Muscle layer of colon (tissue), 2 donors: ENCODE measurements around the gene MICU1.
"Not testable (repeated sequence)": the region's sequence is repeated elsewhere in the genome, so short reads cannot be mapped to it uniquely, and the experiment has no call there.

Experiments
- H3K27ac ChIP-seq: one replicate; pipeline ENCODE4 v1.7.0; 2013; ENCODE audit warnings: low read depth, mild to moderate bottlenecking, low read length, moderate library complexity
- H3K27me3 ChIP-seq, 2 donors: one replicate each; pipeline ENCODE4 v1.7.0; 2013; ENCODE audit warnings: low read length in 2 of 2, mild to moderate bottlenecking in 2 of 2; ENCODE audit not compliant: insufficient read depth in 2 of 2, control insufficient read depth in 1 of 2
- H3K36me3 ChIP-seq: one replicate; pipeline ENCODE4 v1.7.0; 2013; ENCODE audit warnings: mild to moderate bottlenecking, low read length; ENCODE audit not compliant: insufficient read depth
- H3K4me1 ChIP-seq: one replicate; pipeline ENCODE4 v1.7.0; 2013; ENCODE audit warnings: mild to moderate bottlenecking, low read length; ENCODE audit not compliant: insufficient read depth
- H3K4me3 ChIP-seq, 2 donors: one replicate each; pipeline ENCODE4 v1.7.0; 2013; ENCODE audit warnings: low read length in 2 of 2, low read depth in 1 of 2, mild to moderate bottlenecking in 1 of 2, moderate library complexity in 1 of 2
- H3K9ac ChIP-seq: one replicate; pipeline ENCODE4 v1.7.0; 2013; ENCODE audit warnings: low read length
- H3K9me3 ChIP-seq: one replicate; pipeline ENCODE4 v1.7.0; 2013; ENCODE audit warnings: mild to moderate bottlenecking, low read length
- donor health status: abdominal sarcoma.
- donor health status: Adenocarcinoma of cecum.

MICU1 gene

GRCh38 chr10:72409167-72409566 is 216.7 kb downstream of the MICU1 start:
- no peaks in the 10 kb centered on the region for H3K36me3 ChIP-seq
- no peaks in the 10 kb centered on the region for H3K4me1 ChIP-seq
- no peak overlapping the region for H3K27ac ChIP-seq
- H3K9me3 ChIP-seq, result no peaks in the 10 kb centered on the region
- no peaks in the 10 kb centered on the region for H3K27me3 ChIP-seq
- no peak overlapping the region for H3K9ac ChIP-seq
- no peak overlapping the region for H3K4me3 ChIP-seq

DNA sequence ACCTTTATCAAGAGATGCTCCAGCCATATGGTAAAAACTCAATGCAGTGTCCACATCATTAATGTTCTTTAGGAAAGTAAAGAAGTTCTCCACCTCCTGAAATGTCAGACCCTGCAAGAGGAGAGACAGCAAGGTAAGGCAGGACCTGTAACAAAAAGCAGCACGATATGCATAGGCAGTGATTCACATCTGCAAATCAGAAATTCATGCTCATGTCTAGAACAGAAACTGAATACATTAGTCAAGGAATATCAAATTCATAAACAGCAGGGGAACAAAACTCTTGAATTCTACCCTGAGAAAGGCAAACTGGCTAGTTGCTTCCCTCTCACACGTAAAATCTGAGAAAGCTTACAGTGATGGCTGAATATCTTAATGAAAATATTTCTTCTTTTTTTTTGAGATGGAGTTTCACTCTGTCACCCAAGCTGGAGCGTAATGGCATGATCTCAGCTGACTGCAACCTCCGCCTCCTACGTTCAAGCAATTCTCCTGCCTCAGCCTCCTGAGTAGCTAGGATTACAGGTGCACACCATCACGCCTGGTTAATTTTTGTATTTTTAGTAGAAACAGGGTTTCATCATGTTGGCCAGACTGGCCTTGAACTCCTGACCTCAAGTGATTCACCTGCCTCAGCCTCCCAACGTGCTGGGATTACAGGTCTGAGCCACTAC is 217.8 kb downstream of the MICU1 start:
- Histone ChIP-seq H3K9ac (no peak overlapping the region), H3K36me3 (no peaks in the 10 kb centered on the region), H3K27me3 (no peaks in the 10 kb centered on the region), H3K9me3 (no peaks in the 10 kb centered on the region), H3K4me1 (no peaks in the 10 kb centered on the region), H3K27ac (no peak overlapping the region), H3K4me3 (no peak overlapping the region)

- Histone ChIP-seq H3K9me3 (no peaks in the 10 kb centered on the region), H3K4me3 (no peak overlapping the region), H3K9ac (no peak overlapping the region), H3K27ac (no peak overlapping the region), H3K4me1 (no peaks in the 10 kb centered on the region), H3K27me3 (no peaks in the 10 kb centered on the region), H3K36me3 (no peaks in the 10 kb centered on the region)
Measured at GRCh38 chr10:72407471-72407870, 218.4 kb downstream of the MICU1 start.

DNA sequence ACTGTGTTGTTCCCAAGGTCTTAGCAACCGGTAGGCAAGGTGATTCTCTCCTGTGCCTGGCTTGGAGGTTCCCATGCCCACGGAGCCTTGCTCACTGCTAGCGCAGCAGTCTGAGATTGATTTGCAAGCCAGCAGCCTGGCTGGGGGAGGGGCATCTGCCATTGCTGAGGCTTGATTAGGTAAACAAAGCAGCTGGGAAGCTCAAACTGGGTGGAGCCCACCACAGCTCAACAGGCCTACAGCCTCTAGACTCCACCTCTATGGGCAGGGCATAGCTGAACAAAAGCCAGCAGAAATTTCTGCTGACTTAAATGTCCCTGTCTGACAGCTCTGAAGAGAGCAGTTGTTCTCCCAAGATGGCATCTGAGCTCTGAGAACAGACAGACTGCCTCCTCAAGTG is 230.3 kb downstream of the MICU1 start:
- not testable (repeated sequence) for H3K27ac ChIP-seq, H3K4me3 ChIP-seq, H3K36me3 ChIP-seq, H3K4me1 ChIP-seq, H3K9ac ChIP-seq, H3K9me3 ChIP-seq, H3K27me3 ChIP-seq

DNA sequence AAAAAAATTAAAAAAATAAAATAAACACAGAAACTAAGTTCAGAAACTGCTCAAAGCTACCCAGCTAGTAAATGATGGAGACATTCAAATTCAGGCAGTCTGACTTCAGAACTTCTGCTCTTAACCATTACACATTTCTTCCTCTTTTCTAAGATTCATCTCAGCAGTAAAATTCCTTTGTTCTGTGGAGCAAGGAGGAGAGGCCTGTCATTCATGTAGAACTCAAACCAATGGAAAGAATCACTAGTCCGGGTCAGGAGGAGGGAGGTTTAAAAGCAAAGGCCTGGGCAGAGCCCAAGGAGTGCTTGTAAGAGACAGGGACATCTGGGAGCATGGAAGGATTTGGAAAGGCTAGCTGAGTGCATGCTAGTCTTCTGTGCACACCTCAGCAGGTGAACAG is 233.3 kb downstream of the MICU1 start:
- Histone ChIP-seq H3K27me3 (no peaks in the 10 kb centered on the region), H3K4me1 (no peaks in the 10 kb centered on the region), H3K27ac (no peak overlapping the region), H3K4me3 (no peak overlapping the region), H3K9me3 (no peaks in the 10 kb centered on the region), H3K36me3 (no peaks in the 10 kb centered on the region), H3K9ac (no peak overlapping the region)

DNA sequence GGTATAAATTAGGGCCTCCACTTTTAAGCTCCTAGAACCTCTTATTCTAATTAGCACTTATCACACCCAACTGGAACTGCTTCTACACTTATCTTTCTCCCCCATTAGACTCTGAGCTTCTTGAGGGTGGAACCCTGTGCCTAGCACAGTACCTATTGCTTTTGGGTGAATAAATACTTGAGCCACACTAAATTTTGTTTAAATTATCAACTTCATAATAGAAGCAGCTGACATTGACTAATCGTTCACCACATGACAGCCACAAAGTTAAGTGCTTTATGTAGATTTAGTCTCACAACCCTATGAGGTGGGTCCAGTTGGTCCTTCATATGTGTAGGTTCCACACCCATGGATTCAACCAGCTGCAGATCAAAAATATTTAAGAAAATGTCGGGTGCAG is 235.1 kb downstream of the MICU1 start:
- Histone ChIP-seq H3K4me3 (no peak overlapping the region), H3K27ac (no peak overlapping the region), H3K9ac (no peak overlapping the region), H3K4me1 (no peaks in the 10 kb centered on the region), H3K36me3 (no peaks in the 10 kb centered on the region), H3K27me3 (no peaks in the 10 kb centered on the region), H3K9me3 (no peaks in the 10 kb centered on the region)

GRCh38 chr10:72389716-72390115 is 236.2 kb downstream of the MICU1 start:
- Histone ChIP-seq H3K36me3 (no peaks in the 10 kb centered on the region), H3K4me3 (no peak overlapping the region), H3K27me3 (no peaks in the 10 kb centered on the region), H3K27ac (no peak overlapping the region), H3K9ac (no peak overlapping the region), H3K4me1 (no peaks in the 10 kb centered on the region), H3K9me3 (no peaks in the 10 kb centered on the region)

DNA sequence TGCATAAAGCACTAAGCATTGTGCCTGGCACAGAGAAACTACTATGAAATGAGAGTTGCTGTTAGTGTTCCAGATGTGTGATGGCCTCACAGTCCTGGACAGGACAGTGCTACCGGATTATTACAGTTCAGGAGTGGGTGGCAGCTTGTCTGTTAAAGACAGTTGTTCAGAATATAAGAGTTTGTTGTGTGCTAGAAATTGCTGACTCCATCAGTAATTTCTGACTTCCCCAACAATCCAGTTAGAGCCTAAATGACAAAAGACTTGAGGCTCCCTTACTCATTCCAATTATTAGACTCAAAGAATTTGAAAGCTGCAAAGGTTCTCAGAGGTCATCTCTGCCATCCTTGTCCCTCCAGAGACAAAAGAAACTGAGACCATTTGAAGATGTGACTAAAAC is 236.9 kb downstream of the MICU1 start:
- Histone ChIP-seq H3K36me3 (no peaks in the 10 kb centered on the region), H3K9ac (no peak overlapping the region), H3K4me3 (no peak overlapping the region), H3K4me1 (no peaks in the 10 kb centered on the region), H3K27me3 (no peaks in the 10 kb centered on the region), H3K9me3 (no peaks in the 10 kb centered on the region), H3K27ac (no peak overlapping the region)

DNA sequence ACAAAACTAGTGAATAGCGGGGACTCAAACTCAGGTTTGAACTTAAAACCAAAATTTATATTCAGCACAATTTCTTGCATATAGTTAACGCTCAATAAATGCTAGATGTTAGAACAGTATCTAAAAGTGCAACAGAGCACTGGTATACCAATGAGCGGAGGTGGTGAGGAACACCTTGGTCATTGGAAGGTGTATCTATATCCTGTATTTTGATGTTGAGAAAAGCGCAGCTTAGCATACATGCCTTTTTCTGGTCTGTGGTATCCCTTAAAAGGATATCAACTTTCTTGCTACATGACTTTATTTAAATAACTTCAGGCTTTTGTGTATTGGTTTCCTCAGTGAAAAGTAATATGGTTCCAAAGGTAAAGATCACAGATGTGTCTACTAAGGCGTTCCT is 237.8 kb downstream of the MICU1 start:
- no peaks in the 10 kb centered on the region for H3K36me3 ChIP-seq
- no peak overlapping the region for H3K27ac ChIP-seq
- H3K4me1 ChIP-seq, result no peaks in the 10 kb centered on the region

GRCh38 chr10:72386916-72387586 is 238.8 kb downstream of the MICU1 start:
- Histone ChIP-seq H3K4me3 (no peak overlapping the region), H3K27me3 (no peaks in the 10 kb centered on the region), H3K27ac (no peak overlapping the region), H3K36me3 (no peaks in the 10 kb centered on the region), H3K9me3 (no peaks in the 10 kb centered on the region), H3K9ac (no peak overlapping the region), H3K4me1 (no peaks in the 10 kb centered on the region)

More for the DNA sequence above, 237.8 kb downstream of the MICU1 start:
- Histone ChIP-seq H3K9ac (no peak overlapping the region), H3K9me3 (no peaks in the 10 kb centered on the region), H3K4me3 (no peak overlapping the region), H3K27me3 (no peaks in the 10 kb centered on the region)

GRCh38 chr10:72385724-72386123 is 240.2 kb downstream of the MICU1 start:
- Histone ChIP-seq H3K27me3 (no peaks in the 10 kb centered on the region), H3K4me1 (no peaks in the 10 kb centered on the region), H3K27ac (no peak overlapping the region), H3K4me3 (no peak overlapping the region), H3K36me3 (no peaks in the 10 kb centered on the region), H3K9ac (no peak overlapping the region), H3K9me3 (no peaks in the 10 kb centered on the region)

- H3K27me3 ChIP-seq, H3K4me1 ChIP-seq, H3K27ac ChIP-seq, H3K4me3 ChIP-seq, H3K36me3 ChIP-seq, H3K9ac ChIP-seq, H3K9me3 ChIP-seq: not testable (repeated sequence)
Measured at GRCh38 chr10:72384982-72385381, 240.9 kb downstream of the MICU1 start.
